Uterus (tissue), 4 donors: ENCODE results near the gene STXBP5L. TPM values are rescaled to one million over a fixed set of nuclear protein-coding genes. Genes with fewer than 3 reads are reported as not detected.

Experiments used
- DNase-seq, 2 donors: peaks; one replicate each; pipeline ENCODE4 v3.0.0-alpha.2; 2019 to 2020
- H3K27ac ChIP-seq, 2 donors: fragments of 200-600 bp; sonication (generic); 1 replicate in 1 of 2; 2 replicates in 1 of 2; pipeline ENCODE4 v1.5.1; 2016 to 2018
- H3K27me3 ChIP-seq, 2 donors: fragments of 200-600 bp; sonication (generic); one replicate each; pipeline ENCODE4 v1.5.1; 2018 to 2019; ENCODE audit warnings: control low read depth in 1 of 2
- H3K36me3 ChIP-seq, 2 donors: fragments of 200-600 bp; sonication (generic); one replicate each; pipeline ENCODE4 v1.5.1; 2019; ENCODE audit warnings: control low read depth in 1 of 2
- H3K4me1 ChIP-seq, 2 donors: fragments of 200-600 bp; sonication (generic); one replicate each; pipeline ENCODE4 v1.5.1; 2018 to 2019; ENCODE audit warnings: control low read depth in 1 of 2
- H3K4me3 ChIP-seq, 2 donors: fragments of 200-600 bp; sonication (generic); 1 replicate in 1 of 2; 2 replicates in 1 of 2; pipeline ENCODE4 v1.5.1; 2018 to 2019; ENCODE audit warnings: mild to moderate bottlenecking in 1 of 2
- H3K9me3 ChIP-seq, 2 donors: fragments of 200-600 bp; sonication (generic); one replicate each; pipeline ENCODE4 v1.5.1; 2019; ENCODE audit warnings: control low read depth in 1 of 2
- CTCF ChIP-seq, 4 experiments: fragments of 200-600 bp in 2 of 4; fragments of 450-650 bp in 2 of 4; sonication (generic) in 2 of 4; IDR thresholded peaks; one replicate each; pipeline ENCODE4 v1.5.1; 2016 to 2019; ENCODE audit warnings: antibody characterized with exemption in 4 of 4, mild to moderate bottlenecking in 2 of 4, moderate library complexity in 1 of 4
- POLR2A ChIP-seq, 2 donors: fragments of 450-650 bp; IDR thresholded peaks; one replicate each; pipeline ENCODE4 v1.6.1; 2016; ENCODE audit warnings: antibody characterized with exemption in 2 of 2, mild to moderate bottlenecking in 1 of 2, moderate library complexity in 1 of 2
- intact Hi-C: fragments of 100-400 bp; cut with DNase I; formaldehyde crosslinking; loops from one replicate; pipeline ENCODE4 v1.15.1; 2023; ENCODE audit warnings: low total_unique reads
- total RNA-seq, 4 donors: library from RNA; depleted of rRNA in 3 of 4; stranded (reverse); fragments of >200 nt in 3 of 4; gene quantifications; one replicate each; pipeline versions ENCODE4 v1.1.0 to v1.2.4, GENCODE V29; 2014 to 2023
- donor health status: DM: yes; HTN: yes; CAD: no.

The STXBP5L gene
- 1 to 10 TPM in 2 of 4 donors, under 1 TPM in 2; under 0.01 to 2.6 (median 1.1) TPM for total RNA-seq

- Histone ChIP-seq H3K27ac (peak within 1 kb of the TSS; percentile 52 to 62), H3K9me3 (no peaks in the 10 kb centered on the region), H3K27me3 (no peaks in the 10 kb centered on the region), H3K4me1 (no peaks in the 10 kb centered on the region), H3K36me3 (no peaks in the 10 kb centered on the region), H3K4me3 (peak within 1 kb of the TSS; percentile 43 to 54)
- intact Hi-C loops, result no loop called here
- TF ChIP-seq CTCF (IDR thresholded peaks at IDR 0.05) (no peak), POLR2A (IDR thresholded peaks at IDR 0.05) (peak in 1 of 2 donors; percentile 28)
- peak; percentile 71 to 76 for DNase-seq
Observed at GRCh38 chr3:120908030-120908794, at the start of gene STXBP5L. Gene STXBP5L (plus strand): TSS chr3:120908205. CDS start chr3:120909579, 1,374 bp downstream.

- TF ChIP-seq POLR2A (IDR thresholded peaks at IDR 0.05) (no peak), CTCF (IDR thresholded peaks at IDR 0.05) (no peak)
- no peaks in the 10 kb centered on the region for H3K4me1 ChIP-seq
- intact Hi-C loops, result no loop called here
- H3K9me3 ChIP-seq, result no peaks in the 10 kb centered on the region
- H3K4me3 ChIP-seq, result no peak overlapping the region
- no peaks in the 10 kb centered on the region for H3K36me3 ChIP-seq
- no peak overlapping the region for H3K27ac ChIP-seq
- H3K27me3 ChIP-seq, result no peaks in the 10 kb centered on the region
- no peak for DNase-seq
Observed at GRCh38 chr3:120858521-120858920, 49.5 kb upstream of the STXBP5L start.

- no peak overlapping the region for H3K4me3 ChIP-seq
- H3K27me3 ChIP-seq, result no peaks in the 10 kb centered on the region
- no peaks in the 10 kb centered on the region for H3K36me3 ChIP-seq
- H3K27ac ChIP-seq, result no peak overlapping the region
- no peaks in the 10 kb centered on the region for H3K4me1 ChIP-seq
- intact Hi-C loops, result no loop called here
- DNase-seq, result no peak
- H3K9me3 ChIP-seq, result no peaks in the 10 kb centered on the region
- no peak for TF ChIP-seq POLR2A (IDR thresholded peaks at IDR 0.05)
- TF ChIP-seq CTCF (IDR thresholded peaks at IDR 0.05), result no peak
Observed at GRCh38 chr3:120864541-120864940, 43.5 kb upstream of the STXBP5L start.

- H3K4me3 ChIP-seq, result no peak overlapping the region
- H3K36me3 ChIP-seq, result no peaks in the 10 kb centered on the region
- no peaks in the 10 kb centered on the region for H3K9me3 ChIP-seq
- no peak overlapping the region for H3K27ac ChIP-seq
- no peaks in the 10 kb centered on the region for H3K27me3 ChIP-seq
- TF ChIP-seq CTCF (IDR thresholded peaks at IDR 0.05) (no peak), POLR2A (IDR thresholded peaks at IDR 0.05) (no peak)
- intact Hi-C loops, result no loop called here
- H3K4me1 ChIP-seq, result no peaks in the 10 kb centered on the region
- DNase-seq, result no peak
Observed at GRCh38 chr3:120875507-120875906, 32.5 kb upstream of the STXBP5L start.

- H3K4me1 ChIP-seq, result no peaks in the 10 kb centered on the region
- H3K27ac ChIP-seq, result no peak overlapping the region
- no peak overlapping the region for H3K4me3 ChIP-seq
- H3K36me3 ChIP-seq, result no peaks in the 10 kb centered on the region
- DNase-seq, result no peak
- intact Hi-C loops, result no loop called here
- H3K9me3 ChIP-seq, result no peaks in the 10 kb centered on the region
- TF ChIP-seq CTCF (IDR thresholded peaks at IDR 0.05), result no peak
- TF ChIP-seq POLR2A (IDR thresholded peaks at IDR 0.05), result no peak
- H3K27me3 ChIP-seq, result no peaks in the 10 kb centered on the region
Observed at GRCh38 chr3:120875989-120876388, 32.0 kb upstream of the STXBP5L start.
